ENCODE measurements around the gene PPFIBP1. TPM values are rescaled to one million over a fixed set of nuclear protein-coding genes. Genes with fewer than 3 reads are reported as not detected.

PPFIBP1 gene
- total RNA-seq, 3 donors from 2014 or later: 34.4 to 86.5 (median 84.0) TPM

DNA sequence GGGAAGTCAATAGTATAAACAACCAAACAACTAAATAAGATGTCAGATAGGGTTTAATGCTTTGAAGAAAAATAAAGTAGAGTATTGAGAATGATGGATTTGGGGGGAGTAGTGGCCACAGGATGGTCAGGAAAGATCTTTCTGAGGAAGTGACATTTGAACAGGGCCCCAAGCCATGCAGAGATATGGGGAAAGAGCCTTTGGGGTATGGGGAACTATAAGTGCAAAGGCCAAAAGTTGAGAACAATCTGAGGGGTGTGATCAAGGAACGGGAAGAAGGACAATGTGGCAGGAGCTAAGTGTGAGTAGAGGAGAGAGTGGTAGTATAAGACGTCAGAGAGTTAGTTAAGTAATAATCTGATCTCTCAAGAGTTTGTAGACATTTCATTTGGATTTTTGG lies 188.0 kb downstream of the PPFIBP1 start:
- Histone ChIP-seq H3K4me1 (peaks cover 0 to 12% of the 10 kb centered on the region in 2 donors), H3K9me3 (no peaks in the 10 kb centered on the region), H3K4me3 (peak overlapping the region in 2 of 3 donors; percentile 95 to 97), H3K36me3 (no peaks in the 10 kb centered on the region), H3K27me3 (no peaks in the 10 kb centered on the region), H3K27ac (no peak overlapping the region)
- no peak for DNase-seq (ENCODE audit: low spot score in 2 of 2)
- intact Hi-C loops (cut with DNase I; ENCODE audit: low total_unique reads): no loop called here
- TF ChIP-seq POLR2A (IDR thresholded peaks at IDR 0.05): no peak
- no peak for TF ChIP-seq POLR2AphosphoS5 (IDR thresholded peaks at IDR 0.05)
- TF ChIP-seq, protein P1, sequence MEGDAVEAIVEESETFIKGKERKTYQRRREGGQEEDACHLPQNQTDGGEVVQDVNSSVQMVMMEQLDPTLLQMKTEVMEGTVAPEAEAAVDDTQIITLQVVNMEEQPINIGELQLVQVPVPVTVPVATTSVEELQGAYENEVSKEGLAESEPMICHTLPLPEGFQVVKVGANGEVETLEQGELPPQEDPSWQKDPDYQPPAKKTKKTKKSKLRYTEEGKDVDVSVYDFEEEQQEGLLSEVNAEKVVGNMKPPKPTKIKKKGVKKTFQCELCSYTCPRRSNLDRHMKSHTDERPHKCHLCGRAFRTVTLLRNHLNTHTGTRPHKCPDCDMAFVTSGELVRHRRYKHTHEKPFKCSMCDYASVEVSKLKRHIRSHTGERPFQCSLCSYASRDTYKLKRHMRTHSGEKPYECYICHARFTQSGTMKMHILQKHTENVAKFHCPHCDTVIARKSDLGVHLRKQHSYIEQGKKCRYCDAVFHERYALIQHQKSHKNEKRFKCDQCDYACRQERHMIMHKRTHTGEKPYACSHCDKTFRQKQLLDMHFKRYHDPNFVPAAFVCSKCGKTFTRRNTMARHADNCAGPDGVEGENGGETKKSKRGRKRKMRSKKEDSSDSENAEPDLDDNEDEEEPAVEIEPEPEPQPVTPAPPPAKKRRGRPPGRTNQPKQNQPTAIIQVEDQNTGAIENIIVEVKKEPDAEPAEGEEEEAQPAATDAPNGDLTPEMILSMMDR (IDR thresholded peaks at IDR 0.05): no peak

DNA sequence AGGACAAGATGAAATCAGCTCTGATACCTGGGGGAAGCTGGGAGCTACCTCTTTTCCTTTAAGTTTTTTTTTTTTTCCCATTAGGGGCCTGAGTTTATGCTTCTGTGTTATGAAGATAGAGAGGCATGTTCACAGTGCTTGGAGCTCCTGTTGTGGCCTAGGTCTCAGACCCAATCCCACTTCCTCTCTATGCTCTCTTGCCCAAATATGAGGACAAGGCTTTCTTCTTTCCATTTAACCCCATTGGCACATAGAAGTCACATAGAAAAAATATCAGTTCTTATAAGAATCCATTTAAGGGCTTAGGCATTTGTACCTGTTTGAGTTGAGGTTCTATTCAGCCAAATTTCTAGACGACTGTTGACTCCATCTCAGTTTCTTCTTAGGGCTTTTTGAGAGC lies 199.2 kb downstream of the PPFIBP1 start:
- TF ChIP-seq POLR2AphosphoS5 (IDR thresholded peaks at IDR 0.05): no peak
- TF ChIP-seq POLR2A (IDR thresholded peaks at IDR 0.05): no peak
- TF ChIP-seq, protein P1 (IDR thresholded peaks at IDR 0.05): no peak
- Histone ChIP-seq H3K4me3 (no peak overlapping the region), H3K27ac (no peak overlapping the region), H3K9me3 (no peaks in the 10 kb centered on the region), H3K36me3 (no peaks in the 10 kb centered on the region), H3K4me1 (no peaks in the 10 kb centered on the region), H3K27me3 (no peaks in the 10 kb centered on the region)
- intact Hi-C loops (cut with DNase I; ENCODE audit: low total_unique reads): no loop called here
- no peak for DNase-seq (ENCODE audit: low spot score in 2 of 2)

DNA sequence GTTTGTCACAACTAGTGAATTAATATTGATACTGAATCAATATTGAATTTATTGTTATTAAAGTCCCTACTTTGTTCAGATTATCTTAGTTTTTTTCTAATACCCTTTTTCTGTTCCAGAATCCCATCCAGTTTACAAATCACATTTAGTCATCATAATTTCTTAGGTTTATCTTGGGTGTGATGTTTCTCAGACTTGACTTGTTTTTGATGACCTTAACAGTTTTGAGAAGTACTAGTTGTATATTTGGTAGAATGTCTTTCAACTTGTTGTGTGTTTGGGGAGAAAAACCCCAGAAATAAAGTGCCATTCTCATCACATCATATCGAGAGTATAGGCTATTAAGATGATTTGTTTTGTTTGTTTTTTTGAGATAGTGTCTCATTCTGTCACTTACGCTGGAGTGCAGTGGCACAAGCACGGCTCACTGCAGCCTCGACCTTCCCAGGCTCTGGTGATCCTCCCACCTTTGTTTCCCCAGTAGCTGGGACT lies 206.1 kb downstream of the PPFIBP1 start:
- no peak overlapping the region for H3K4me3 ChIP-seq
- TF ChIP-seq, protein P1 (IDR thresholded peaks at IDR 0.05): no peak
- TF ChIP-seq POLR2AphosphoS5 (IDR thresholded peaks at IDR 0.05) (no peak), POLR2A (IDR thresholded peaks at IDR 0.05) (no peak)
- intact Hi-C loops (cut with DNase I; ENCODE audit: low total_unique reads): no loop called here
- no peaks in the 10 kb centered on the region for H3K9me3 ChIP-seq
- no peak for DNase-seq (ENCODE audit: low spot score in 2 of 2)
- no peaks in the 10 kb centered on the region for H3K27me3 ChIP-seq
- H3K4me1 ChIP-seq: no peaks in the 10 kb centered on the region
- H3K36me3 ChIP-seq: no peaks in the 10 kb centered on the region
- no peak overlapping the region for H3K27ac ChIP-seq

DNA sequence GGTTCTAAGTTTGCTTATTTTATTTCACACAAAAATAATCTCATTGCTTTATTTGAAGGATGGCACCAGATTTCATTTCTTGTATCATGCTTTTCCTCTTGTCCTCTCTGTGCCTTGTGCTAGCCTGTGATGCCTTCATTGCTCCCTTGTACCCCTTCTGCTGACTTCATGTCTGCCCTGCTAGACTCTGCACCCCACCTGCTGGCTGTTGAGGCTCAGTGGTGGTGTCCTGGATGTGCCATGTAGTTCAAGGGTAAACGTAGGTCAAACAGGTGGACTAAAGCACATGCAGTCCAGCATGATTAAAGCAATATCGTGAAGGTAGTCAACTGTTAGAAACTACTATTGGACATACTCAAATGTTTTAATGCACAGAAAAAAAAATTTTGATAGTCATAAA lies 208.3 kb downstream of the PPFIBP1 start:
- intact Hi-C loops (cut with DNase I; ENCODE audit: low total_unique reads): no loop called here
- no peak for DNase-seq (ENCODE audit: low spot score in 2 of 2)
- Histone ChIP-seq H3K9me3 (no peaks in the 10 kb centered on the region), H3K27ac (no peak overlapping the region), H3K4me3 (no peak overlapping the region), H3K27me3 (no peaks in the 10 kb centered on the region), H3K4me1 (no peaks in the 10 kb centered on the region), H3K36me3 (peaks cover 2% of the 10 kb centered on the region)
- TF ChIP-seq, protein P1 (IDR thresholded peaks at IDR 0.05): no peak
- no peak for TF ChIP-seq POLR2A (IDR thresholded peaks at IDR 0.05)
- TF ChIP-seq POLR2AphosphoS5 (IDR thresholded peaks at IDR 0.05): no peak

DNA sequence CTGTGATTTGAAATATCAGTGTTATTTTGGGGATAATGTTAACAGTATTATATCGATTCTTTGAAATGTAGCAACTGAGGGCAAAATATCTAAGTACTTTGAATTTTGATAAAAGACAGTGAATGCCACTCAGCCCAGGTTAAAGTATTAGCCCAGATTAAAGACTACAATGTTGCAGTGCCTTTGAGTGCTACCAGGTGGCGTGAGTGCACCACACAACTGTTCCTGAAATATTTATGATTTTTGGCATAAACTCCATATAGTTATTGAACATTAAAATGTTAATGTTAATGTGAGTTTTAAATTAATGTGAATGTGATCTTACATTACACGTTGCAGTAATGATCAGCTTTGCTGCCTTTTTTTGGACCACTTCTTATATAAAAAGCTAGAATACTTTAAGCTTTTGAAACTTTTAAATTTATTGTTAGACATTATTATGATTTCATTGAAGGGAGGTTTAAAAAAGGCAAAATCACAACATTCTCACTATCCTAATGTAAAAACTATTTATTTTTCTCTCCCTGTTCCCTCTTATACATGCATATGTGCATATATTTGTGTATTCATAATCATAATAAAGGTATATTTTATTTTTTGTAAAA lies 209.1 kb downstream of the PPFIBP1 start:
- Histone ChIP-seq H3K4me1 (no peaks in the 10 kb centered on the region), H3K36me3 (peaks cover 11% of the 10 kb centered on the region), H3K4me3 (no peak overlapping the region), H3K27me3 (no peaks in the 10 kb centered on the region), H3K9me3 (no peaks in the 10 kb centered on the region), H3K27ac (no peak overlapping the region)
- TF ChIP-seq, protein P1 (IDR thresholded peaks at IDR 0.05): peak; percentile 57 to 81 (median 76)
- TF ChIP-seq POLR2A (IDR thresholded peaks at IDR 0.05): no peak
- DNase-seq (ENCODE audit: low spot score in 2 of 2): no peak
- intact Hi-C loops (cut with DNase I; ENCODE audit: low total_unique reads): no loop called here

Measured in breast epithelium (tissue), 4 donors.